MCF 10A (cell line): Measurements from ENCODE around the gene SMIM35. TPM values are rescaled to one million over a fixed set of nuclear protein-coding genes. Genes with fewer than 3 reads are reported as not detected.

Experiments
- BruUV-seq: library from RNA; stranded (reverse); fragments of 400-500 nt; replicated peaks from 2 replicates; lab custom pipeline; 2021; lab: Mats Ljungman, UMichigan
- CTCF ChIA-PET: fragments of 300-600 bp; sonication (Branson Sonifier 250); formaldehyde crosslinking; extraction: SDS; loops from one replicate; lab custom pipeline; 2021; ENCODE audit warnings: antibody characterized with exemption, inconsistent platforms; lab: Yijun Ruan, JAX
- POLR2A ChIA-PET: fragments of 300-600, 350-650 bp; sonication (Branson Sonifier 250); formaldehyde crosslinking; extraction: SDS; loops from one replicate; lab custom pipeline; 2020; ENCODE audit warnings: antibody characterized with exemption, inconsistent platforms; lab: Yijun Ruan, JAX
- DNase-seq: peaks from one replicate; pipeline ENCODE4 v3.0.0-alpha.2; 2018; ENCODE audit not compliant: unreplicated experiment
- H3K27ac Mint-ChIP-seq: one replicate; pipeline ENCODE4 v1.8.0; 2022; ENCODE audit warnings: mild to moderate bottlenecking, low read depth, mixed read lengths; ENCODE audit not compliant: unreplicated experiment
- H3K27me3 Mint-ChIP-seq: one replicate; pipeline ENCODE4 v1.8.0; 2022; ENCODE audit warnings: mixed read lengths; ENCODE audit not compliant: insufficient read depth, unreplicated experiment
- H3K36me3 Mint-ChIP-seq: one replicate; pipeline ENCODE4 v1.8.0; 2022; ENCODE audit warnings: mild to moderate bottlenecking, moderate library complexity, mixed read lengths; ENCODE audit not compliant: insufficient read depth, unreplicated experiment
- H3K4me1 Mint-ChIP-seq: one replicate; pipeline ENCODE4 v1.8.0; 2022; ENCODE audit warnings: mixed read lengths; ENCODE audit not compliant: insufficient read depth, unreplicated experiment
- H3K4me3 Mint-ChIP-seq: one replicate; pipeline ENCODE4 v1.8.0; 2022; ENCODE audit warnings: mild to moderate bottlenecking, moderate library complexity, mixed read lengths; ENCODE audit not compliant: unreplicated experiment
- H3K9me3 Mint-ChIP-seq: one replicate; pipeline ENCODE4 v1.8.0; 2022; ENCODE audit warnings: mixed read lengths; ENCODE audit not compliant: unreplicated experiment
- CTCF ChIP-seq: fragments of 200-600 bp; IDR thresholded peaks from one replicate; pipeline ENCODE4 v1.8.0; 2022; ENCODE audit warnings: antibody characterized with exemption, mild to moderate bottlenecking; ENCODE audit not compliant: unreplicated experiment
- intact Hi-C: fragments of 100-400 bp; cut with micrococcal nuclease; formaldehyde crosslinking; loops from 2 replicates; pipeline ENCODE4 v1.14.1; 2022
- total RNA-seq: library from RNA; stranded (reverse); gene quantifications from 2 replicates; pipeline ENCODE4 v1.2.3, GENCODE V29; 2022

SMIM35 gene
- total RNA-seq, 1 experiment from 2014 or later: not detected

- CTCF ChIA-PET: interaction anchor here (0.6 to 1.1 kb wide), 3 partner anchors 14 to 858 kb away, joined by 3 read pairs; no protein-coding TSS in a partner anchor
Measured at GRCh38 chr11:118088531-118088930, 1.8 kb upstream of the SMIM35 start.

DNA sequence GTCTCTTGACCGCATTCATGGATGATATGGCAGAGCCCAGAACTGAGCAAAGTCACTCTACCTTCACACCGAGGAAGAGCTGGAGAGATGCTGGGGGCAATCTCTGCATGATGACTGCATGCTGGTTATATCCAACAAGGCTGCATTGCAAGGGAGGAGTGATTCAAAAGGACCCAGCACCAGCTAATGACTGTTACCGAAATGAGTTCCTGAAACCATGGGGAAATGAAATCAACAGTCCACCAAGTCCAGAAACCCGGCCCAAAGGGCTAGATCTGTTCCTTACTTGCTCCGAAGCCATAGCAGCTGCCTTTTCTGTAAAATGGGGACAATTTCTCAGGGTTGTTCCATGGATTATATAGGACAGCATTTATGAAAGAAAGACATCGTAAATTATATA is 1.2 kb upstream of the SMIM35 start:
- Mint-ChIP-seq H3K9me3 (no peaks in the 10 kb centered on the region), H3K4me3 (no peak overlapping the region), H3K27ac (no peak overlapping the region), H3K27me3 (no peaks in the 10 kb centered on the region), H3K36me3 (no peaks in the 10 kb centered on the region), H3K4me1 (peaks cover 6% of the 10 kb centered on the region)
- no peak for TF ChIP-seq CTCF
- ChIA-PET POLR2A (no interaction called here), CTCF (interaction anchor here (0.6 to 1.7 kb wide), 3 partner anchors 15 to 300 kb away, joined by 3 to 4 read pairs (median 3); no protein-coding TSS in a partner anchor)
- no peak for DNase-seq
- no TSS peak for BruUV-seq
- intact Hi-C loops: no loop called here

More at GRCh38 chr11:118088531-118088930, 1.8 kb upstream of the SMIM35 start:
- H3K27ac Mint-ChIP-seq: no peak overlapping the region
- H3K27me3 Mint-ChIP-seq: no peaks in the 10 kb centered on the region
- intact Hi-C loops: no loop called here
- H3K36me3 Mint-ChIP-seq: no peaks in the 10 kb centered on the region
- TF ChIP-seq CTCF: no peak
- no TSS peak for BruUV-seq
- DNase-seq: peak; percentile 30
- H3K9me3 Mint-ChIP-seq: no peaks in the 10 kb centered on the region
- no peak overlapping the region for H3K4me3 Mint-ChIP-seq
- POLR2A ChIA-PET: no interaction called here
- peaks cover 6% of the 10 kb centered on the region for H3K4me1 Mint-ChIP-seq

- intact Hi-C loops: no loop called here
Measured at GRCh38 chr11:118084656-118085055, 2.1 kb downstream of the SMIM35 start.

GRCh38 chr11:118084247-118084646 is 2.5 kb downstream of the SMIM35 start:
- TF ChIP-seq CTCF: no peak
- Mint-ChIP-seq H3K4me3 (no peak overlapping the region), H3K27ac (no peak overlapping the region), H3K27me3 (peaks cover 17% of the 10 kb centered on the region), H3K4me1 (no peaks in the 10 kb centered on the region), H3K36me3 (no peaks in the 10 kb centered on the region), H3K9me3 (no peaks in the 10 kb centered on the region)
- ChIA-PET CTCF (no interaction called here), POLR2A (no interaction called here)
- BruUV-seq: no TSS peak
- peak; percentile 45 for DNase-seq
- intact Hi-C loops: no loop called here

More at GRCh38 chr11:118084656-118085055, 2.1 kb downstream of the SMIM35 start:
- DNase-seq: no peak
- Mint-ChIP-seq H3K4me3 (no peak overlapping the region), H3K27me3 (peaks cover 17% of the 10 kb centered on the region), H3K4me1 (no peaks in the 10 kb centered on the region), H3K9me3 (no peaks in the 10 kb centered on the region), H3K27ac (no peak overlapping the region), H3K36me3 (no peaks in the 10 kb centered on the region)
- POLR2A ChIA-PET: no interaction called here
- CTCF ChIA-PET: no interaction called here
- no TSS peak for BruUV-seq
- TF ChIP-seq CTCF: no peak
